HuH-7.5 (cell line): ENCODE measurements around the gene ATP6V1A.
A peak's percentile ranks its signal among the peaks of the same experiment; 100 is the strongest.
"Not testable (repeated sequence)": the region's sequence is repeated elsewhere in the genome, so short reads cannot be mapped to it uniquely, and the experiment has no call there.

Source experiments
- DNase-seq: peaks from one replicate; pipeline ENCODE4 v3.0.0; 2011; ENCODE audit warnings: low spot score

The ATP6V1A gene

DNA sequence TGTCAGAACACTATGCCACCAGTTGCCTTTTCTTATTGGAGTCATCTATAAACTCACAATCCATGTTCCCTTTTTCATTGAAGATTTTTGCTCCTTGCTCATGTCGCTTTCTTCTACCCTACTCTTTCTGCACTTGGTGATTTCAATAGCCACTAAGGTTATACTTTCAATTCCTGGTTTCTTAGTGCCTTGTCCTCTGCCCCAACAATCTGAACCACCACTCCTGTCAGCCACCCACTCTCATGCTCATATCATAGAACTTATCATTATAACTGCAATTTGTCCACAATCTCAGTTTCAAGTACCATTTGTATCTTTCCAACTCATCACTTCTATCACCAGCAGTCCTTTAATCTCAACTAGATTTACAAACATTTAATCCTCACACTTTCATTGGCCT, 81.8 kb downstream of the ATP6V1A start:
- DNase-seq: no peak

GRCh38 chr3:113829576-113830354, 82.9 kb downstream of the ATP6V1A start:
- no peak for DNase-seq

DNA sequence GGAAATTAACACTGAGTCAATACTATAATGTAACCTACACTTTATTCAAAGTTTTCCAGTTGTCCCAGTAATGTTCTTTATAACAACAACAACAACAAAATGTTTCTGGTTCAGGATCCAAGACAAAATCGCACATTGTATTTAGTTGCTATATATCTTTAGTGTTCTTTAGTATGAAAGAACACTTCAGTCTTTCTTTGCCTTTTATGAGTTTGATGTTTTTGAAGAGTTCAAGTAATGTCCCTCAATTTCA, 84.2 kb downstream of the ATP6V1A start:
- no peak for DNase-seq

DNA sequence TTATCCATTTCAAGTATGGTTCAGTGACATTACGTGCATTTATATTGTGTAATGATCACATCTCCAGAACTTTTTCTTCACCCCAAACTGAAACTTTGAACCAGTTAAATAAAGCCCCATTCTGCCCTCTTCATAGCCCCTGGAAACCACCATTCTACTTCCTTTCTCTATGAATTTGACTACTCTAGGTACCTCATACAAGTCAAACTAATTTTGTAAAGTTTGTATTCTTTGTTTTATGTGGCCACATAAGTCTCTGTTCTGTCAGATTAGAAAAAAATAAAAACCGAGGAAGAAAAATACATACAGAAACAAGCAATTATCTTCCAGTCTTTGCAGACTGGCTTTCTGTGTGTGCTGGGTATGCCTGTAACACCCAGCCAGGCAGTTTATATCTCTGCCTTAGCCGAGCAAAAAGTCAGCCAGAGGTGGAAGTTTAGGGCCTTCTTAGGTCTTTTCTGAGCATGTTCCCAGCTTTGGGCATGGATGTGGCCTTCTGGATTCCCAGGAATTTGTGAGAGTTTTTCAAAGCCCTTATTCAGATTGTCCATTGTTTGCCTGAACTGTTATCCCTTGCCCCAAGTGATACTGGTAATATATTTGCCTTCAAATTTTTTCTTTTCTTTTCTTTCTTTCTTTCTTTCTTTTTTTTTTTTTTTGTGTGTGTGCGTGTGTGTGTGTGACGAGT, 85.8 kb downstream of the ATP6V1A start:
- no peak for DNase-seq

DNA sequence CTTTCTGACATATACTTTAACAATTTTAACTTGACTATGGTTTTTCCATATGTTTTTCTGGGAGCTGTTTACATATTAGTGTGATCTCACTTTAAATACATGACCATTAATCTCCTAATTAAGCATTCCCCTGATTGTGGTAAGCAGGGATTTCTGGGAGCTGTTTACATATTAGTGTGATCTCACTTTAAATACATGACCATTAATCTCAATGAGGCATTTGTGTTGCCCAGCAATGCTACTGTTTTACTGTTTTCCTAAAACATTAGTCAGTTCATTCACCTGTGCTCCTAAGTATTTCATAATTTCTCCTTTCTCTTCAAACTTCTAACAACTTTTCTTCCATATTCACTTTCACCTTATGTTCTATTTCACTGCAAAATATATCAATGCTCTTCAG, 88.1 kb downstream of the ATP6V1A start:
- no peak for DNase-seq

GRCh38 chr3:113838631-113839209, 91.9 kb downstream of the ATP6V1A start, which contains the start of gene GRAMD1C:
Gene GRAMD1C, plus strand, starts transcription at chr3:113838788. Its CDS starts 122 bp downstream, at chr3:113838910.
- peak; percentile 78 for DNase-seq

GRCh38 chr3:113839551-113839950, 92.7 kb downstream of the ATP6V1A start:
- no peak for DNase-seq

DNA sequence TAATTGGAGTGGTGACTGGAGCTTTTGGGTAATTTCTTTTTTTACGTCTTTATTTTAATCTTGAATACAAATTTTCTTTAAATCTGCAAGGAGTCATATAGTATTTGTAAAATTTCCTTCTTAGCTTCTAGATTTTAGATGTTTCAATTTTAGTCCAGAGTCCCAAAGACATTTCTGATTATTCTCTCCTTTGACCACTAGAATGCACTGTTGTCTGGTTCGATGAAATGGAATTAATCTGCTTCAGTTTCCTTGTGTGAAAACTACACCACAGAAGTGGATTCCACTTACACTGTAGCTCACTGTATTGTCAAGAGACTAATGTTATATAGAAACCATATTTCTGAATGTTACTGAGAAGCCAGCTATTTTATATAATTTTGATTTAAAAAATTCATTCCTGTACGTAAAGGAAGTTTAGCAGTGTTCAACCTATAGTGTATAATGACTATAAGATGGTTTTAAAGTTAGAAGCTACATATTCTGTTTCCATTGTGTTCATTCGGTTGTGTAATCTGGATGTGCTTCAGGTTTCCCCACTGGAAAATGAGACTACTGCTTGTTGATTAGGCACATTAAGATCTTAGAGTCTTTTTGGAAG, 97.9 kb downstream of the ATP6V1A start:
- DNase-seq: peak; percentile 46

- DNase-seq: no peak
These were observed 100.4 kb downstream of the ATP6V1A start for GRCh38 chr3:113847247-113847646.

GRCh38 chr3:113847664-113848461, 101.0 kb downstream of the ATP6V1A start:
- DNase-seq: no peak

DNA sequence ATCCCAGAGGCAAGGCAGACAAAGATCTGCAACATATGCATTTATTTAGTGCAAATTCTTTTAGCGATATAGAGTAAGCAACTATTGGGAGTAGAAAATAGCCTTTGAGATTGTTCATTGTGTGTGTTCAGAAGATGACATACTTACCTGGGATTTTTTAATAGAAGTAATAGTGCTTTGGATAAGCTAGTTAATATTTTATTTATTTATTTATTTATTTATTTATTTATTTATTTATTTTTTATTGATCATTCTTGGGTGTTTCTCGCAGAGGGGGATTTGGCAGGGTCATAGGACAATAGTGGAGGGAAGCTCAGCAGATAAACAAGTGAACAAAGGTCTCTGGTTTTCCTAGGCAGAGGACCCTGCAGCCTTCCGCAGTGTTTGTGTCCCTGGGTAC, 102.2 kb downstream of the ATP6V1A start:
- not testable (repeated sequence) for DNase-seq

GRCh38 chr3:113849841-113850240, 103.0 kb downstream of the ATP6V1A start:
- DNase-seq: not testable (repeated sequence)

DNA sequence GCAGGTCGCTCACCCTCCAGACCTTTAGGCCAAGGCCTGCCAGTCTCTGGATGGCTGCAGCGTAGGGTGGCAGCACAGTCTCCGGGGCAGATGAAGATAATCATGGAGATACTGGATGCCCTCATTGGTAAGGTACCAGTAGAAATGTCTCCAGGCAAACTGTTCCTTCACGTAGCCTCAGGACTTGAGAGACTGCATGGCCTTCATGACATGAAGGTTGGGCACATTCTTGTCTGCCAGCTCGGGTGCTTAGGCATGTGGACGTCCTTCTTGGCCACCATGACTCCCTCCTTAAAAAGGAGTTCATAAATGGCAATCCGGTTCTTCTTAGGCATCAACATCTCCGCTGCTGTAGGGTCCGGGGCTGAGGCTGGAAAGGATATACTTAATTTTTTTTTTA, 103.6 kb downstream of the ATP6V1A start:
- DNase-seq: not testable (repeated sequence)

GRCh38 chr3:113852506-113852905, 105.7 kb downstream of the ATP6V1A start:
- no peak for DNase-seq
